ENCODE measurements around the gene ZNF71. TPM values are rescaled to one million over a fixed set of nuclear protein-coding genes. Genes with fewer than 3 reads are reported as not detected.

Gene ZNF71
- total RNA-seq, 1 experiment from 2014 or later = 1.8 TPM

GRCh38 chr19:56633021-56633420 lies 37.9 kb downstream of the ZNF71 start:
- no TSS peak for BruUV-seq (replicated peaks)

GRCh38 chr19:56637976-56638555 lies 43.0 kb downstream of the ZNF71 start:
- H3K4me3 Mint-ChIP-seq (ENCODE audit: low read depth, unreplicated experiment) = no peak overlapping the region
- no peak for TF ChIP-seq CTCF (IDR thresholded peaks at IDR 0.05; ENCODE audit: unreplicated experiment)
- H3K9me3 Mint-ChIP-seq (ENCODE audit: low read depth, unreplicated experiment) = peaks cover 29% of the 10 kb centered on the region
- no peak for DNase-seq
- no TSS peak for BruUV-seq (replicated peaks)
- H3K4me1 Mint-ChIP-seq (ENCODE audit: low read depth, unreplicated experiment) = no peaks in the 10 kb centered on the region
- H3K27ac Mint-ChIP-seq (ENCODE audit: unreplicated experiment) = no peak overlapping the region
- H3K27me3 Mint-ChIP-seq (ENCODE audit: unreplicated experiment) = no peaks in the 10 kb centered on the region
- CTCF ChIA-PET = no interaction called here
- intact Hi-C loops (cut with micrococcal nuclease; ENCODE audit: unreplicated experiment) = no loop called here
- no peaks in the 10 kb centered on the region for H3K36me3 Mint-ChIP-seq (ENCODE audit: insufficient read depth, unreplicated experiment)

More at GRCh38 chr19:56633021-56633420, 37.9 kb downstream of the ZNF71 start:
- TF ChIP-seq CTCF (IDR thresholded peaks at IDR 0.05; ENCODE audit: unreplicated experiment) = no peak
- Mint-ChIP-seq H3K27me3 (ENCODE audit: unreplicated experiment) (no peaks in the 10 kb centered on the region), H3K4me1 (ENCODE audit: low read depth, unreplicated experiment) (no peaks in the 10 kb centered on the region), H3K36me3 (ENCODE audit: insufficient read depth, unreplicated experiment) (peaks cover 9% of the 10 kb centered on the region), H3K27ac (ENCODE audit: unreplicated experiment) (no peak overlapping the region), H3K9me3 (ENCODE audit: low read depth, unreplicated experiment) (peaks cover 20% of the 10 kb centered on the region), H3K4me3 (ENCODE audit: low read depth, unreplicated experiment) (no peak overlapping the region)
- intact Hi-C loops (cut with micrococcal nuclease; ENCODE audit: unreplicated experiment) = no loop called here
- CTCF ChIA-PET = no interaction called here
- no peak for DNase-seq

GRCh38 chr19:56639217-56639616 lies 44.1 kb downstream of the ZNF71 start:
- H3K4me3 Mint-ChIP-seq (ENCODE audit: low read depth, unreplicated experiment) = no peak overlapping the region
- DNase-seq = no peak
- no peaks in the 10 kb centered on the region for H3K27me3 Mint-ChIP-seq (ENCODE audit: unreplicated experiment)
- no peak overlapping the region for H3K27ac Mint-ChIP-seq (ENCODE audit: unreplicated experiment)
- intact Hi-C loops (cut with micrococcal nuclease; ENCODE audit: unreplicated experiment) = no loop called here
- CTCF ChIA-PET = no interaction called here
- no peaks in the 10 kb centered on the region for H3K4me1 Mint-ChIP-seq (ENCODE audit: low read depth, unreplicated experiment)
- H3K9me3 Mint-ChIP-seq (ENCODE audit: low read depth, unreplicated experiment) = peaks cover 31% of the 10 kb centered on the region
- BruUV-seq (replicated peaks) = no TSS peak
- TF ChIP-seq CTCF (IDR thresholded peaks at IDR 0.05; ENCODE audit: unreplicated experiment) = no peak
- H3K36me3 Mint-ChIP-seq (ENCODE audit: insufficient read depth, unreplicated experiment) = no peaks in the 10 kb centered on the region

GRCh38 chr19:56642711-56643459 lies 47.8 kb downstream of the ZNF71 start, which contains the start of gene SMIM17:
SMIM17 (plus strand) TSS chr19:56643159; CDS start chr19:56645668, 2,509 bp downstream.
- DNase-seq = no peak
- Mint-ChIP-seq H3K36me3 (ENCODE audit: insufficient read depth, unreplicated experiment) (no peaks in the 10 kb centered on the region), H3K9me3 (ENCODE audit: low read depth, unreplicated experiment) (peaks cover 33% of the 10 kb centered on the region), H3K4me1 (ENCODE audit: low read depth, unreplicated experiment) (no peaks in the 10 kb centered on the region), H3K27me3 (ENCODE audit: unreplicated experiment) (no peaks in the 10 kb centered on the region), H3K27ac (ENCODE audit: unreplicated experiment) (no peak within 1 kb of the TSS), H3K4me3 (ENCODE audit: low read depth, unreplicated experiment) (no peak within 1 kb of the TSS)
- no TSS peak for BruUV-seq (replicated peaks)
- intact Hi-C loops (cut with micrococcal nuclease; ENCODE audit: unreplicated experiment) = no loop called here
- CTCF ChIA-PET = no interaction called here
- TF ChIP-seq CTCF (IDR thresholded peaks at IDR 0.05; ENCODE audit: unreplicated experiment) = no peak

Data from Calu3 (cell line).